Kidney (tissue), 14 donors: ENCODE results near the gene HOXA9. TPM values are rescaled to one million over a fixed set of nuclear protein-coding genes. Genes with fewer than 3 reads are reported as not detected.

Experiments
- DNase-seq, 5 donors: peaks; one replicate each; pipeline ENCODE4 v3.0.0-alpha.2; 2013 to 2020
- FAIRE-seq: peaks from 2 replicates; lab custom pipeline; 2012; peaks lifted over from hg19 to GRCh38; lab: Jason Lieb, UNC
- H3K27ac ChIP-seq, 2 donors: one replicate each; pipeline ENCODE4 v1.7.0; 2013; ENCODE audit warnings: low read depth in 2 of 2, low read length in 2 of 2, inconsistent platforms in 1 of 2
- H3K27me3 ChIP-seq: one replicate; pipeline ENCODE4 v1.7.1; 2013; ENCODE audit warnings: low read length, inconsistent platforms; ENCODE audit not compliant: control insufficient read depth, insufficient read depth
- H3K36me3 ChIP-seq, 3 donors: one replicate each; pipeline versions ENCODE4 v1.7.0 to v1.7.1; 2013; ENCODE audit warnings: low read length in 3 of 3, control low read depth in 1 of 3, inconsistent platforms in 1 of 3; ENCODE audit not compliant: insufficient read depth in 3 of 3, control insufficient read depth in 2 of 3
- H3K4me1 ChIP-seq, 3 donors: one replicate each; pipeline versions ENCODE4 v1.7.0 to v1.7.1; 2013; ENCODE audit warnings: low read length in 3 of 3, inconsistent platforms in 1 of 3, low read depth in 1 of 3; ENCODE audit not compliant: control insufficient read depth in 2 of 3, insufficient read depth in 2 of 3
- H3K4me3 ChIP-seq, 3 donors: one replicate each; pipeline versions ENCODE4 v1.7.0 to v1.8.1; 2013; ENCODE audit warnings: low read length in 3 of 3, control low read depth in 1 of 3, inconsistent platforms in 1 of 3
- H3K9ac ChIP-seq, 3 donors: one replicate each; pipeline versions ENCODE4 v1.7.0 to v1.7.1; 2013; ENCODE audit warnings: low read length in 3 of 3, control low read depth in 1 of 3, inconsistent platforms in 1 of 3
- H3K9me3 ChIP-seq, 3 donors: one replicate each; pipeline versions ENCODE4 v1.7.0 to v1.7.1; 2013; ENCODE audit warnings: low read length in 3 of 3, control low read depth in 1 of 3, inconsistent platforms in 1 of 3; ENCODE audit not compliant: control insufficient read depth in 2 of 3, insufficient read depth in 1 of 3
- intact Hi-C: fragments of 100-400 bp; cut with DNase I; formaldehyde crosslinking; loops from one replicate; pipeline ENCODE4 v1.11.1; 2022
- polyA plus RNA-seq: library from polyadenylated mRNA; stranded (reverse); fragments of 350-450 nt; fragmentation: Illumina TruSeq; extraction: RNeasy Lipid Tissue Mini Kit (QIAGEN cat#74804); gene quantifications from one replicate; pipeline ENCODE4 v1.2.3, GENCODE V29; 2014; ENCODE audit warnings: low read depth, low replicate concordance; ENCODE audit not compliant: insufficient read depth
- total RNA-seq: library from RNA; stranded (reverse); fragmentation: NEBNext Ultra II Directional; extraction: Animal tissue kit (Norgen Biotek cat#: 25700); gene quantifications from one replicate; pipeline ENCODE4 v1.2.1, GENCODE V29; 2021
- TF ChIP-seq, protein P1 (sequence below): IDR thresholded peaks from 3 replicates; pipeline ENCODE4 v1.5.1; 2012; ENCODE audit warnings: mild to moderate bottlenecking, moderate library complexity, borderline replicate concordance; ENCODE audit not compliant: insufficient read depth; ENCODE audit errors: extremely low read depth
- donor health status: control.
- donor health status: control.
- donor health status: control.
- donor health status: control.
- donor health status: control.
- donor health status: DM: yes; HTN: yes; CAD: no.
- donor health status: Normal renal cell carcinoma (clear cell type).

HOXA9 gene
- total and polyA plus RNA-seq, 2 donors from 2014 or later, result 36.7 to 36.8 TPM

- Histone ChIP-seq H3K36me3 (peaks cover 0 to 2% (median 0%) of the 10 kb centered on the region in 3 donors), H3K27me3 (no peaks in the 10 kb centered on the region), H3K9me3 (no peaks in the 10 kb centered on the region), H3K27ac (peak overlapping the region; percentile 96), H3K9ac (peak overlapping the region; percentile 54 to 81 (median 78)), H3K4me3 (peak overlapping the region; percentile 61 to 74 (median 64)), H3K4me1 (peaks cover 13 to 31% (median 26%) of the 10 kb centered on the region in 3 donors)
- intact Hi-C loops, result no loop called here
- FAIRE-seq (no peak), DNase-seq (peak in 4 of 5 donors; percentile 69 to 83 (median 78))
- TF ChIP-seq, protein P1, sequence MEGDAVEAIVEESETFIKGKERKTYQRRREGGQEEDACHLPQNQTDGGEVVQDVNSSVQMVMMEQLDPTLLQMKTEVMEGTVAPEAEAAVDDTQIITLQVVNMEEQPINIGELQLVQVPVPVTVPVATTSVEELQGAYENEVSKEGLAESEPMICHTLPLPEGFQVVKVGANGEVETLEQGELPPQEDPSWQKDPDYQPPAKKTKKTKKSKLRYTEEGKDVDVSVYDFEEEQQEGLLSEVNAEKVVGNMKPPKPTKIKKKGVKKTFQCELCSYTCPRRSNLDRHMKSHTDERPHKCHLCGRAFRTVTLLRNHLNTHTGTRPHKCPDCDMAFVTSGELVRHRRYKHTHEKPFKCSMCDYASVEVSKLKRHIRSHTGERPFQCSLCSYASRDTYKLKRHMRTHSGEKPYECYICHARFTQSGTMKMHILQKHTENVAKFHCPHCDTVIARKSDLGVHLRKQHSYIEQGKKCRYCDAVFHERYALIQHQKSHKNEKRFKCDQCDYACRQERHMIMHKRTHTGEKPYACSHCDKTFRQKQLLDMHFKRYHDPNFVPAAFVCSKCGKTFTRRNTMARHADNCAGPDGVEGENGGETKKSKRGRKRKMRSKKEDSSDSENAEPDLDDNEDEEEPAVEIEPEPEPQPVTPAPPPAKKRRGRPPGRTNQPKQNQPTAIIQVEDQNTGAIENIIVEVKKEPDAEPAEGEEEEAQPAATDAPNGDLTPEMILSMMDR, result no peak
These were observed 47.3 kb downstream of the HOXA9 start for GRCh38 chr7:27117887-27118491.

GRCh38 chr7:27116962-27117886 lies 48.1 kb downstream of the HOXA9 start:
- H3K27me3 ChIP-seq, result no peaks in the 10 kb centered on the region
- no peak for FAIRE-seq
- H3K4me3 ChIP-seq, result peak overlapping the region; percentile 61 to 74 (median 64)
- H3K9me3 ChIP-seq, result no peaks in the 10 kb centered on the region
- DNase-seq, result peak in 3 of 5 donors; percentile 61 to 76 (median 62)
- intact Hi-C loops, result no loop called here
- peak overlapping the region; percentile 96 for H3K27ac ChIP-seq
- peaks cover 0 to 2% (median 0%) of the 10 kb centered on the region in 3 donors for H3K36me3 ChIP-seq
- peak overlapping the region; percentile 78 to 89 (median 79) for H3K9ac ChIP-seq
- TF ChIP-seq, protein P1, result no peak
- peaks cover 13 to 32% (median 26%) of the 10 kb centered on the region in 3 donors for H3K4me1 ChIP-seq

DNA sequence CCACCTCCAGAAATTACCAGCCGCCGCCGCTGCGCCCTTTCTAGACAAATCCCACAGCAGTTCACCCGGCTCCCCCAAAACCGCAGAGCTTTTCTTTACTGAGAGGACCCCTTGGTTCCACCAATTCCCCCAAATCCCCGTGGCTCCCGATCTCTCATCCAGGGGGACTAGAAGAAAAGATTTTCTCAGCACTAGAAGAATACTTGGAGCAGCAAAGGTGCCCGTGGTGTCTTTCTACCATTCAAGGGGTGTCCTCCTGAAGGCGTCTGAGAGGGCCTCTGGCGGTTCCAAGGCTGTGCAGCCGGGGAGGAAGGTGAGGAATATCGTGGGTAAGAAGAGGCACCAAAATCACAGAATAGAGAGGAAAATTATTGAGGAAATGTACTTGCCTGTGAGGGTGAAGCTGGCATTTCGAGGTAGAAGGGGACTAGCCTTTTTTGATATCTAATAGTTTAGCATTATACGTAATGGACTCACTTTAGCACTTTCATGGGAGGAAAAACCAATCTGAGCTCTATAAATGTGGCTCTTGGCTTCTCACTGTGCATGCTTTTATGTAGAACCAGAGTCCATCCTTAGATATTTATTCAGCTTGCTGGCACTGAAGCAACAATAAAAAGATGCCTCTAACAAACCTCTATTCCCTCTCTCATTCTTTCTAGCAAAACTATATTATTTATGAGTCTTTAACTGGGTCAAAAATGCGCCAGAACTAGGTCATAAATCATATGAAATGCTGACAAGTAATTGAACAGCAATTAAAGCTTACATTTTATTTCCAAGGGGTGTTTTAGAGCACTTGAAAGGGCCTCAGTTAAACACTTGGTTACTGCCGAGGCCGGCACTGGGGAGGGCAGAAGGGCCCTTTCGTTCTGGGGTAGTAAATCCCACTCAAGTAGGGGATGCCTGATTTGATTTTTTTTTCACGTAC lies 49.0 kb downstream of the HOXA9 start:
- Histone ChIP-seq H3K4me1 (peaks cover 13 to 31% (median 24%) of the 10 kb centered on the region in 3 donors), H3K4me3 (peak overlapping the region; percentile 61 to 74 (median 64)), H3K27ac (peak overlapping the region; percentile 96), H3K9me3 (no peaks in the 10 kb centered on the region), H3K36me3 (peaks cover 0 to 2% (median 0%) of the 10 kb centered on the region in 3 donors), H3K27me3 (no peaks in the 10 kb centered on the region), H3K9ac (peak overlapping the region; percentile 79 to 89 (median 85))
- DNase-seq (peak; percentile 52 to 89 (median 59)), FAIRE-seq (no peak)
- TF ChIP-seq, protein P1, result no peak
- intact Hi-C loops, result no loop called here
